ENCODE data around the gene TMPRSS6.

GRCh38 chr22:37088750-37089408, 20.6 kb downstream of the TMPRSS6 start:
- TF ChIP-seq MAFK (IDR thresholded peaks at IDR 0.05; ENCODE audit: low read depth, low read length) (no peak), CTCF (IDR thresholded peaks at IDR 0.05; ENCODE audit: control extremely low read depth in 1 of 3, insufficient read depth in 1 of 3, low read depth in 1 of 3, low read length in 3 of 3) (no peak), RXRA (IDR thresholded peaks at IDR 0.05; ENCODE audit: insufficient read depth, low read depth, low read length) (no peak), TAF1 (IDR thresholded peaks at IDR 0.05; ENCODE audit: low read depth, low read length) (no peak), GABPA (IDR thresholded peaks at IDR 0.05; ENCODE audit: borderline replicate concordance, insufficient read depth, low read length) (no peak)
